Gastrocnemius medialis (tissue), 4 donors: Measurements from ENCODE around the gene JPT1.

Experiments
- POLR2A ChIP-seq, 2 donors: fragments of 450-650 bp; IDR thresholded peaks; one replicate each; pipeline ENCODE4 v1.6.1; 2017; ENCODE audit warnings: antibody characterized with exemption in 2 of 2, mild to moderate bottlenecking in 2 of 2, moderate library complexity in 2 of 2
- TF ChIP-seq, protein P1 (sequence below), 5 experiments: fragments of 450-650 bp in 3 of 5; fragments of 200-600 bp in 2 of 5; sonication (generic) in 2 of 5; IDR thresholded peaks in 4 of 5; conservative IDR thresholded peaks in 1 of 5; 1 replicate in 4 of 5; 2 replicates in 1 of 5; pipeline ENCODE4 v1.5.1; 2016 to 2019; ENCODE audit warnings: antibody characterized with exemption in 5 of 5, mild to moderate bottlenecking in 3 of 5, moderate library complexity in 3 of 5

DNA sequence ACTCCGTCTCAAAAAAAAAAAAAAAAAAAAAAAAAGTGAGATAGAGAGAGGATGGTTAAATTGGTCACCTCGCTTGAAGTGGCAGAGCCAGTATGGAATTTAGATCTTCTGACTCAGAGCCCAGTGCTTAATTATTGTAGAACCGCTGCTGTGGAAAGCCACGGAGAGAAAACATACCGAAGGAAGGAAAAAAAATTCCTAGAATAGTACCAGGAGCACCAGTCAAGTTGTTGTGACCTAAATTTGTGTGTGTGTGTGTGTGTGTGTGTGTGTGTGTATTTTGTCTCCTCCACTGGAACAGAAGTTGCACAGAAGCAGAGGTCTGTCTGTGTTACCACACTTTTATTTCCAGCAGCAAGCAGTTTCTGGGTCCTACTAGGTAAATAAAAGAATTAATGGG lies 40.6 kb upstream of the JPT1 start:
- TF ChIP-seq, protein P1, sequence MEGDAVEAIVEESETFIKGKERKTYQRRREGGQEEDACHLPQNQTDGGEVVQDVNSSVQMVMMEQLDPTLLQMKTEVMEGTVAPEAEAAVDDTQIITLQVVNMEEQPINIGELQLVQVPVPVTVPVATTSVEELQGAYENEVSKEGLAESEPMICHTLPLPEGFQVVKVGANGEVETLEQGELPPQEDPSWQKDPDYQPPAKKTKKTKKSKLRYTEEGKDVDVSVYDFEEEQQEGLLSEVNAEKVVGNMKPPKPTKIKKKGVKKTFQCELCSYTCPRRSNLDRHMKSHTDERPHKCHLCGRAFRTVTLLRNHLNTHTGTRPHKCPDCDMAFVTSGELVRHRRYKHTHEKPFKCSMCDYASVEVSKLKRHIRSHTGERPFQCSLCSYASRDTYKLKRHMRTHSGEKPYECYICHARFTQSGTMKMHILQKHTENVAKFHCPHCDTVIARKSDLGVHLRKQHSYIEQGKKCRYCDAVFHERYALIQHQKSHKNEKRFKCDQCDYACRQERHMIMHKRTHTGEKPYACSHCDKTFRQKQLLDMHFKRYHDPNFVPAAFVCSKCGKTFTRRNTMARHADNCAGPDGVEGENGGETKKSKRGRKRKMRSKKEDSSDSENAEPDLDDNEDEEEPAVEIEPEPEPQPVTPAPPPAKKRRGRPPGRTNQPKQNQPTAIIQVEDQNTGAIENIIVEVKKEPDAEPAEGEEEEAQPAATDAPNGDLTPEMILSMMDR (IDR thresholded peaks at IDR 0.05 in 4 of 5, conservative IDR thresholded peaks at IDR 0.05 in 1 of 5), result no peak
- TF ChIP-seq POLR2A (IDR thresholded peaks at IDR 0.05), result no peak
